Parathyroid adenoma (tissue), 2 donors: ENCODE measurements around the gene EIF4H.
"Not testable (repeated sequence)": the region's sequence is repeated elsewhere in the genome, so short reads cannot be mapped to it uniquely, and the experiment has no call there.

ENCODE experiments used
- H2AFZ ChIP-seq: fragments of 300-600 bp; sonication (generic); one replicate; pipeline ENCODE4 v1.7.0; 2017; ENCODE audit warnings: antibody characterized with exemption, mild to moderate bottlenecking
- H3K27ac ChIP-seq: fragments of 300-600 bp; sonication (generic); one replicate; pipeline ENCODE4 v1.7.0; 2017
- H3K27me3 ChIP-seq: fragments of 300-600 bp; sonication (generic); one replicate; pipeline ENCODE4 v1.7.0; 2017; ENCODE audit warnings: low read length; ENCODE audit not compliant: control insufficient read depth, insufficient read depth
- H3K36me3 ChIP-seq: fragments of 300-600 bp; sonication (generic); one replicate; pipeline ENCODE4 v1.7.0; 2017; ENCODE audit warnings: low read length; ENCODE audit not compliant: control insufficient read depth, insufficient read depth
- H3K4me1 ChIP-seq: fragments of 300-600 bp; sonication (generic); one replicate; pipeline ENCODE4 v1.7.0; 2017; ENCODE audit warnings: control low read depth
- H3K4me2 ChIP-seq: fragments of 300-600 bp; sonication (generic); one replicate; pipeline ENCODE4 v1.7.0; 2017; ENCODE audit warnings: low read length
- H3K4me3 ChIP-seq: fragments of 300-600 bp; sonication (generic); one replicate; pipeline ENCODE4 v1.7.0; 2017; ENCODE audit warnings: low read depth, low read length
- H3K79me2 ChIP-seq: fragments of 300-600 bp; sonication (generic); one replicate; pipeline ENCODE4 v1.7.0; 2017; ENCODE audit warnings: control low read depth
- H3K9ac ChIP-seq: fragments of 300-600 bp; sonication (generic); one replicate; pipeline ENCODE4 v1.7.0; 2017; ENCODE audit warnings: mild to moderate bottlenecking
- H3K9me3 ChIP-seq: fragments of 300-600 bp; sonication (generic); one replicate; pipeline ENCODE4 v1.7.0; 2017; ENCODE audit warnings: low read length; ENCODE audit not compliant: control insufficient read depth
- TF ChIP-seq, protein P1 (sequence below): fragments of 300-600 bp; sonication (generic); IDR thresholded peaks from one replicate; pipeline ENCODE4 v1.7.0; 2017; ENCODE audit warnings: antibody characterized with exemption, mild to moderate bottlenecking
- donor health status: primary hyperparathyroidism.

EIF4H gene

DNA sequence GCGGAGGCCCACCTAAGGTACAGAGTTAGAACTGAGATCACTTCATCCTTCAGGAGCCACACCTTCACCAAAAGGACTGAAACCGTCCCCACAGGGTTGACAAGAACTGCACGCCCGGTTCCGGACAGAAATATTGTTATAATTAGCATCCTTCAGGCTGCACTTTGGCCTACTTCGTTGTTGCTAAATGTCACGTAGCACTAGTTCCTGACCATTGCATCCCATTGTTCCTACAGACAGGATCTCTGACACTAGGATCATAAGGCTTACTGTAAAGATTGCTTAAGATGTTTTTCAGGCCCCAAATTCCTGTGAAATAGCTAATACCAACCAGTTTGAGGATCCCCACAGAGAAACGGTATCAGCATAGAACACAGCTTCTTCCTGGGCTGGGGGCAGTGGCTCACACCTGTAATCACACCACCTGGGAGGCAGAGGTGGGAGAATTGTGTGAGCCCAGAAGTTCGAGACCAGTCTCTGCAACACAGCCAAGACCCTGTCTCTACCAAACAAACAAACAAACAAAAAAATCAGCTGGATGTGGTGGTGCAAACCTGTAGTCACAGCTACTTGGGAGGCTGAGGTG lies 18.3 kb upstream of the EIF4H start:
- no peaks in the 10 kb centered on the region for H3K27me3 ChIP-seq
- no peaks in the 10 kb centered on the region for H3K9me3 ChIP-seq
- H3K4me2 ChIP-seq = no peak overlapping the region
- H3K9ac ChIP-seq = no peak overlapping the region
- no peak overlapping the region for H3K4me3 ChIP-seq
- no peak overlapping the region for H2AFZ ChIP-seq
- H3K4me1 ChIP-seq = no peaks in the 10 kb centered on the region
- H3K36me3 ChIP-seq = no peaks in the 10 kb centered on the region
- TF ChIP-seq, protein P1, sequence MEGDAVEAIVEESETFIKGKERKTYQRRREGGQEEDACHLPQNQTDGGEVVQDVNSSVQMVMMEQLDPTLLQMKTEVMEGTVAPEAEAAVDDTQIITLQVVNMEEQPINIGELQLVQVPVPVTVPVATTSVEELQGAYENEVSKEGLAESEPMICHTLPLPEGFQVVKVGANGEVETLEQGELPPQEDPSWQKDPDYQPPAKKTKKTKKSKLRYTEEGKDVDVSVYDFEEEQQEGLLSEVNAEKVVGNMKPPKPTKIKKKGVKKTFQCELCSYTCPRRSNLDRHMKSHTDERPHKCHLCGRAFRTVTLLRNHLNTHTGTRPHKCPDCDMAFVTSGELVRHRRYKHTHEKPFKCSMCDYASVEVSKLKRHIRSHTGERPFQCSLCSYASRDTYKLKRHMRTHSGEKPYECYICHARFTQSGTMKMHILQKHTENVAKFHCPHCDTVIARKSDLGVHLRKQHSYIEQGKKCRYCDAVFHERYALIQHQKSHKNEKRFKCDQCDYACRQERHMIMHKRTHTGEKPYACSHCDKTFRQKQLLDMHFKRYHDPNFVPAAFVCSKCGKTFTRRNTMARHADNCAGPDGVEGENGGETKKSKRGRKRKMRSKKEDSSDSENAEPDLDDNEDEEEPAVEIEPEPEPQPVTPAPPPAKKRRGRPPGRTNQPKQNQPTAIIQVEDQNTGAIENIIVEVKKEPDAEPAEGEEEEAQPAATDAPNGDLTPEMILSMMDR = no peak
- no peak overlapping the region for H3K27ac ChIP-seq
- H3K79me2 ChIP-seq = no peaks in the 10 kb centered on the region

DNA sequence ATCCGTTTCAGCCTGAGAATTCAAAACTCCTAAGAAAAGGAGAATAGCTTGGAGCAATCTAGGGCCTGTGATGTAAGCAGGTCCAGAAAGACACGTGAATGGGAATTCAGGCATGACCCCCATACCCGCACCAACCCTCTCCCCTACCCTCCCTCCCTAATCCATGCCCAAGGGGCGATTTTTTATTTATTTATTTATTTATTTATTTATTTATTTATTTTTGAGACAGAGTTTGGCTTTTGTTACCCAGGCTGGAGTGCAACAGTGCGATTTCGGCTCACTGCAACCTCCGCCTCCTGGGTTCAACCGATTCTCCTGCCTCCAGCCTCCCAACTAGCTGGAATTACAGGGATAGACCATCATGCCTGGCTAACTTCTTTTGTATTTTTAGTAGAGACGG lies 16.6 kb upstream of the EIF4H start:
- Histone ChIP-seq H3K4me1 (no peaks in the 10 kb centered on the region), H3K4me3 (no peak overlapping the region), H3K27ac (no peak overlapping the region), H3K36me3 (no peaks in the 10 kb centered on the region), H3K4me2 (no peak overlapping the region), H3K9me3 (no peaks in the 10 kb centered on the region), H2AFZ (no peak overlapping the region), H3K27me3 (no peaks in the 10 kb centered on the region), H3K79me2 (no peaks in the 10 kb centered on the region), H3K9ac (no peak overlapping the region)
- TF ChIP-seq, protein P1 = no peak

DNA sequence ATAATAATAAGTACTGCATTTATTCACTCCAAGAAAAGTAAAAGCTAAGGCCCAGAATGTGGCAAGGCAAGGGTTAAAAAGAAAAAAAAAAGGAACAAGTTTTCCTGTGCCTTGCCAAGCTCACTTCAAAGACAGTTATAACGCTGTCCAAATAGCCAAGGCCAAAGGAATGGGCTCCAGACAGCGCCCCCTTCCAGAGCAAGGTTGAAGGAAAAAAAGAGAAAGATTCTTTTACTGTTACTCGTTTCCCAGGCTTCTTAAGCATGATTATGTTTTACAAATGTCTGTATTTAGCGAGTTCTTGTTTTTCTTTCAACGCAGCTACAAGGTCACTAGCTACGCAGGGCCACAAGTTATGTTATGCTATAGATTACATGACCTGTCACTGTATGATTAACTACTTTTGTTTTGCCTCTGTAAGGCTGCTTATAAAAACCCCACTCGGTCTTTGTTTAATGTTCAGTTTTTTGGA lies 9.1 kb upstream of the EIF4H start:
- no peaks in the 10 kb centered on the region for H3K4me1 ChIP-seq
- no peaks in the 10 kb centered on the region for H3K9me3 ChIP-seq
- no peak overlapping the region for H3K9ac ChIP-seq
- H3K27ac ChIP-seq = no peak overlapping the region
- no peak overlapping the region for H2AFZ ChIP-seq
- TF ChIP-seq, protein P1 = no peak
- H3K4me2 ChIP-seq = no peak overlapping the region
- H3K36me3 ChIP-seq = no peaks in the 10 kb centered on the region
- H3K4me3 ChIP-seq = no peak overlapping the region
- H3K79me2 ChIP-seq = no peaks in the 10 kb centered on the region
- no peaks in the 10 kb centered on the region for H3K27me3 ChIP-seq

DNA sequence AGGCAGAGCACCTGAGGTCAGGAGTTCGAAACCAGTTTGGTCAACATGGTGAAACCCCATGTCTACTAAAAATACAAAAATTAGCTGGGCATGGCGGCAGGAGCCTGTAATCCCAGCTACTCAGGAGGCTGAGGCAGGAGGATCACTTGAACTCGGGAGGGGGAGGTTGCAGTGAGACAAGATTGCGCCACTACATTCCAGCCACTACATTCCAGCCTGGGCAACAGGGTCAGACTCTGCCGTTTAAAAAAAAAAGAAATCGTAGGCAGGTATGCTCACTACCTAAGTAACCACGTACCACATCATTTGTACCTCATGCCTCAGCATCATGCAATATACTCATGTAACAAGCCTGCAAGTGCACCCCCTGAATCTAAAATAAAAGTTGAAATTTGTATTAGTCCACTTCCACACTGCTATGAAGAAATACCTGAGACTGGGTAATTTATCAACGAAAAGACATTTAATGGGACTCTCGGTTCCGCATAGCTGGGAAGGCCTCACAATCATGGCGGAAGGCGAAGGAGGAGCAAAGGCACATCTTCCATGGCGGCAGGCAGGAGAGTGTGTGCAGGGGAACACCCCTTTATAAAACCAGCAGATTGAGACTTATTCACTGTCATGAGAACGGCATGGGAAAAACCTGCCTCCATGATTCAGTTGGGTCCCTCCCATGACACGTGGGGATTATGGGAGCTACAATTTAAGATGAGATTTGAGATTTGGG lies 8.1 kb upstream of the EIF4H start:
- H3K4me3 ChIP-seq = no peak overlapping the region
- H3K27me3 ChIP-seq = no peaks in the 10 kb centered on the region
- no peak overlapping the region for H3K27ac ChIP-seq
- no peaks in the 10 kb centered on the region for H3K4me1 ChIP-seq
- no peak overlapping the region for H3K9ac ChIP-seq
- H3K9me3 ChIP-seq = no peaks in the 10 kb centered on the region
- TF ChIP-seq, protein P1 = no peak
- H3K36me3 ChIP-seq = no peaks in the 10 kb centered on the region
- no peak overlapping the region for H2AFZ ChIP-seq
- no peaks in the 10 kb centered on the region for H3K79me2 ChIP-seq
- no peak overlapping the region for H3K4me2 ChIP-seq

DNA sequence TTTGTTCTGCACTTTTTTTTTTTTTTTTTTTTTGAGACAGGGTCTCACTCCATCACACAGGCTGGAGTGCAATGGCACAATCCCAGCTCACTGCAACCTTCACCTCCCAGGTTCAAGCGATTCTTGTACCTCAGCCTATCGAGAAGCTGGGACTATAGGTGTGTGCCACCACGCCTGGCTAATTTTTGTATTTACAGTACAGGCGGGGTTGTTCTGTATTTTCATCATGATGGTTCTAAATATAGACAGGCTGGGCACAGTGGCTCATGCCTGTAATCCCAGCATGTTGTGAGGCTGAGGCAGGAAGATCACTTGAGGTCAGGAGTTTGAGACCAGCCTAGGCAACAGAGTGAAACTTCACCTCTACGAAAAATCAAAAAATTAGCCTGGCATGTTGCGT lies 6.8 kb upstream of the EIF4H start:
- not testable (repeated sequence) for H3K4me2 ChIP-seq, H3K4me1 ChIP-seq, H3K9me3 ChIP-seq

More for the DNA sequence above, 6.8 kb upstream of the EIF4H start:
- H3K9ac ChIP-seq, H3K4me3 ChIP-seq, H3K79me2 ChIP-seq, H2AFZ ChIP-seq, H3K36me3 ChIP-seq, H3K27me3 ChIP-seq, H3K27ac ChIP-seq: not testable (repeated sequence)
